GM12872 (cell line): Measurements from ENCODE around the gene ARHGAP33.

ENCODE experiments used
- TF ChIP-seq, protein P1 (sequence below): IDR thresholded peaks from 3 replicates; pipeline ENCODE4 v1.5.1; 2011; ENCODE audit warnings: low read depth, mild to moderate bottlenecking, low read length, moderate library complexity; ENCODE audit not compliant: insufficient read depth

Gene ARHGAP33

DNA sequence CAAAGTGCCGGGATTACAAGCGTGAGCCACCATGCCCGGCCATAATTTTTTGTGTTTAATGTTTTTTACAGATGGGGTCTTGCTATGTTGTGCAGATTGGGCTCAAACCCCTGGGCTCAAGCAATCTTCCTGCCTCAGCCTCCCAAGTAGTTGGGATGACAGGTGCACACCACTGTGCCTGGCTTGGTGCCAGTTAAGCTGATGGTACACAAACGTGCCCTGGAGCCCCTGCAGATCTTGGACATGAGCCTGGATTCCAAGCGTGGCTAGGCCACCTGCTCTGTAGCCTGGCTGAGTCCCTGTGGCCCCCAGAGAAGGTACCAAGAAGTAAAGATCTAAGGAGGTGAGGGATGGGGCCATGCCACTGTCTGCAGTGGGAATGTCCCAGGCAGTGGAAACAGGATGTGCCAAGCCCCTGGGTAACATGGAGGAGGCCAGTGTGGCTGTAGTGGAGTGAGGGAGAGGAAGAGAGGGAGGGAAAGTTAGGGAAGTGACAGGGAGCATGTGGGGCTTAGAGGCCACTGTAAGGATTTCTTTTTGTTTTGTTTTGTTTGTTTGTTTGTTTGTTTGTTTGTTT lies 30.2 kb downstream of the ARHGAP33 start:
- TF ChIP-seq, protein P1, sequence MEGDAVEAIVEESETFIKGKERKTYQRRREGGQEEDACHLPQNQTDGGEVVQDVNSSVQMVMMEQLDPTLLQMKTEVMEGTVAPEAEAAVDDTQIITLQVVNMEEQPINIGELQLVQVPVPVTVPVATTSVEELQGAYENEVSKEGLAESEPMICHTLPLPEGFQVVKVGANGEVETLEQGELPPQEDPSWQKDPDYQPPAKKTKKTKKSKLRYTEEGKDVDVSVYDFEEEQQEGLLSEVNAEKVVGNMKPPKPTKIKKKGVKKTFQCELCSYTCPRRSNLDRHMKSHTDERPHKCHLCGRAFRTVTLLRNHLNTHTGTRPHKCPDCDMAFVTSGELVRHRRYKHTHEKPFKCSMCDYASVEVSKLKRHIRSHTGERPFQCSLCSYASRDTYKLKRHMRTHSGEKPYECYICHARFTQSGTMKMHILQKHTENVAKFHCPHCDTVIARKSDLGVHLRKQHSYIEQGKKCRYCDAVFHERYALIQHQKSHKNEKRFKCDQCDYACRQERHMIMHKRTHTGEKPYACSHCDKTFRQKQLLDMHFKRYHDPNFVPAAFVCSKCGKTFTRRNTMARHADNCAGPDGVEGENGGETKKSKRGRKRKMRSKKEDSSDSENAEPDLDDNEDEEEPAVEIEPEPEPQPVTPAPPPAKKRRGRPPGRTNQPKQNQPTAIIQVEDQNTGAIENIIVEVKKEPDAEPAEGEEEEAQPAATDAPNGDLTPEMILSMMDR: no peak

DNA sequence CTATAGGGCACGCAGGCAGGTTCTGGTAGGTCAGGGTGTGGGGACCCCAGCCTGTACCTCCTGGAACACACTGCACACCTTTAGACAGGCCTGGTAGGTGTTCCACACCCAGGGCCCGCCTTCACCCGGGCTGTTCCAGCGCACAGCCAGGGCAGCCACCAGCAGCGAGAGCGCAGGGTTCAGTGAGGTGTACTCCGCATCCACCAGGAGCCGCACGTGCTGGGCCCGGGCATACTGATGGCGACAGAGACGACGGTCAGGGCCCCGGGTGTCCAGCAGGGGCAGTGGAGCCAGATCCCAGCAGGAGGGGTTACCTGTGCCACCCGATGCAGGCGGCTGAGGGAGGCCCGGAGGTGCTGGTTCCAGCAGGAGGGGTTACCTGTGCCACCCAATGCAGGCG lies 31.2 kb downstream of the ARHGAP33 start:
- TF ChIP-seq, protein P1: no peak

DNA sequence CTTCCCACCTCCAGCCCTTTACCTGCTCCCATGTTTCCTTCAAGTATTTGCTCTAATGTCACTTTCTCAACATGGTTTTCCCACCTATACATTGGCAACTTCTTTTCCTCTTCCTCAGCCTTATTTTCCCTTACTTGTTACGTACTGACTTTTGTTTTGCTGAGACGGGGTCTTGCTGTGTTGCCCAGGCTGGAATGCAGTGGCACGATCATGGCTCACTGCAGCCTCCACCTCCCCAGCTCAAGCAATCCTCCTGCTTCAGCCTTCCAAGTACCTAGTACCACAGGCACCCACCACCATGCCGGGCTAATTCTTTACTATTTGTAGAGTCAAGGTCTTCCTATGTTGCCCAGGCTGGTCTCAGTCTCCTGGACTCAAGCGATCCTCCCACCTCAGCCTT lies 32.3 kb downstream of the ARHGAP33 start:
- TF ChIP-seq, protein P1: no peak

DNA sequence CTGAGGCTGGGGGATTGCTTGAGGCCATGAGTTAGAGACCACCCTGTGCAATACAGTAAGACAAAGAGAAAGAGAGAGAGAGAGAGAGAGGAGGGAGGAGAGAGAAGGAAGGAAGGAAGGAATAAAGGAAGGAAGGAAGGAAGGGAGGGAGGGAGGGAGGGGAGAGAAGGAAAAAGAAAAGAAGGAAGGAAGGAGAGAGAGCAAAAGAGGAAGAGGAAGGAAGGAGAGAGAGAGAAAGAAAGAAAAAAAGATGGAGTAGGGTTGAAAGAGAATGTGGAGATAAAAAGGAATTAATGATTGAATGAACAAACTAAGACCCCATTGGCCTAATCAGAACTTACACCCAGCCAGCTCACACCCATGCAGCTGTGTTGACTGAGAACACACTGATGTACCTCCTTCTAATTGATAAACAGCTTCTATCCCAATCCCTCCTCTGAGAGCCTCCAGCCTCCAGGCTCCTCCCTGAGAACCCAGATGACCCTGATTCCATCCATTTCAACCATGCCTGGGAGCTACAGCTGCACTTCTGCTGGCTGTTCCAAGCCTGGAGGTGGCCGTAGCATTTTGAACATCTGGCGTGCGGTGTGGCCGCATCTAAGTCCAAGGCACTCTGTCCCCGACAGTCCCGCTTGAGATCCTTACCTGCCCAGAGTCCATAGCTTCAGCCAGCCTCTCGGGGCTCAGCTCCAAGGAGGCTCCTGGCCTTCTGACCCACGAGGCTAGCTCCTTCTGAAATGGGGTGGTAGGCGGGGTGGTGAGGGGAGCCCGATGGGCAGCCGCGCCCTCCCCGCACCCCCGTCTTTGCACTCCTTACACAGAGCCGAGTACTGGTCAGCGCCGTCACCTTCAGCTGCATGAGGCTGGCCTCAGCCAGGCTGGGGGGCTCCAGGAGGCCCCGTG lies 36.2 kb downstream of the ARHGAP33 start:
- TF ChIP-seq, protein P1: no peak

DNA sequence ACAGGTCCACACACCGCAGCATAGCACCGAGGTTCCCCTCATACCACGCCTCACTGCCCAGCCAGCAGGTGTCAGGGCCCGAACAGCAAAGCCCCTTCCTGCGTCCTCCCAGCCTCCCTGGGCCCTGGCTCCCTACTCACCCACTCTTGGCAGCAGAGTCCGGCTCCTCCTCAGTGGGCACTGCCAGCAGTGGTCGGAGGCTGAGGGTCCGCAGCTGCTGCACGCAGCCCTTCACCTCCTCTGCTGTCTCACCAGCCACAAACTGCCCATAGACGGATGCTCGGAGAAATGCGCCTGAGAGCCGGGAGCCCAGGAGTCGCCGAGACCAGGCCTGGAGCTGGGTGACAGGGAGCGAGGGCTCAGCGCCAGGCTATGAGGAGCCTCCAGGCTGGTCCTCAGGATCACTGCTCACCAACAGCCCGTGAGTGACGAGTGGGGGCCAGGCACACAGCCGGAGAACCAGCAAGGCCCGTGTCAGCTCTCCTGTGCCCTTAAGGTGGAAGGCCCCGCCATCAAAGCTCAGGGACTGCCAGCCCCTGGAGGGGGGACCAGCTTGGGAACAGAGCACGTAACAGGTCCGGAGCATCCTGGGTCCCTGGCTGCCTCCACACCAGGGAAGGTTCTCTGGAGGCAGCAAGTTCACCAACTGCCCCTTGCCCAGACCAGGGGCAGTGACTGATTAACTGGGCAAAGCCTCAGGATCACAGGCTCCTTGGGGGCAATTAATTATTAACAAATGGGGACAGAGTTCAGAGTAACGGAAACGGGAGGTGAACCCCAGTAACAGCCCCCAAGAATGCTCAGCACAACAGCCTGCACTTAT lies 37.1 kb downstream of the ARHGAP33 start, which contains the start of gene PRODH2:
PRODH2 (minus strand) TSS at position 626 of the 823 bp plus-strand sequence; CDS start at position 586, 40 bp downstream.
- TF ChIP-seq, protein P1: no peak

DNA sequence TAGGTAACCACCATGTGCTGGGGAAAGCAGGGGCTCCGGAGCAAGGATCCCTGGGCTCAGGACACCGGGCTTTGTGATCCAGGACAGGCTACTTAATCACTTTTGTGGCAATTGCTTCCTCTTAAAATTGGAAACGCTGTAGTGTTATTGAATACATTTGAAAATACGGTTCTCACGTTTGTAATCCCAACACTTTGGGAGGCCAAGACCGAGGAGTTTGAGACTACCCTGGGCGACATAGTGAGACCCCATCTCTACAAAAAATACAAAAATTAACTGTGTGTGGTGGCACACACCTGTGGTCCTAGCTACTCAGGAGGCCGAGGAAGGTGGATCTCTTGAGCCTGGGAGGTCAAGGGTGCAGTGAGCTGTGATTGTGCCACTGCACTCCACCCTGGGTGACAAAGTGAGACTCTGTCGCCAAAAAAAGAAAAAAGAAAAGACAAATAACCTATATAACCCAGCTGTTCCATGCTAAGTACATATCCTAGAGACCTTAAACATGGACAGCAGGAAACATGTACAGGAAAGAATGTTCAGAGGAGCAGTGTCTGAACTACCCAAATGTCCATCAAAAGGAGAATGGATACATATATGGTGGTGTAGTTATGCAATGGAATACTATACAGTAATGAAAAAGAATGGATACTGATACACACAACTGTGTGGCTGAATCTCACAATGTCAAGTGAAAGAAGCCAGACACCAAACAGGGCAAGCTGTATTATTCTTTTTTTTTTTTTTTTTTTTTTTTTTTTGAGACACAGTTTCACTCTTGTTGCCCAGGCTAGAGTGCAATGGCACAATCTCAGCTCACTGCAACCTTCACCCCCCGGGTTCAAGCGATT lies 37.9 kb downstream of the ARHGAP33 start:
- TF ChIP-seq, protein P1: no peak
